NCI-H345 treated with DMSO at 0.1 percent for 48 hours (cell line): ENCODE data around the gene LIMS2.
A peak's percentile ranks its signal among the peaks of the same experiment; 100 is the strongest.

ENCODE experiments used
- DNase-seq: peaks from one replicate; lab custom pipeline; 2025; ENCODE audit not compliant: unreplicated experiment; lab: John Stamatoyannopoulos, UW

Gene LIMS2

GRCh38 chr2:127675331-127676261 lies at the start of gene LIMS2:
Gene LIMS2 (minus strand): TSS chr2:127675530. CDS start chr2:127675024, 506 bp downstream.
- no peak for DNase-seq

GRCh38 chr2:127722807-127723206 lies 47.5 kb upstream of the LIMS2 start:
- DNase-seq, result no peak

- DNase-seq, result no peak
Observed at GRCh38 chr2:127721978-127722355, 46.6 kb upstream of the LIMS2 start.

GRCh38 chr2:127721311-127721977 lies 46.1 kb upstream of the LIMS2 start:
- no peak for DNase-seq

GRCh38 chr2:127719301-127720218 lies 44.2 kb upstream of the LIMS2 start:
- no peak for DNase-seq

- DNase-seq, result no peak
Observed at GRCh38 chr2:127718271-127718670, 42.9 kb upstream of the LIMS2 start.

GRCh38 chr2:127715778-127716449 lies 40.6 kb upstream of the LIMS2 start:
- no peak for DNase-seq

- DNase-seq, result no peak
Observed at GRCh38 chr2:127713562-127713961, 38.2 kb upstream of the LIMS2 start.

- DNase-seq, result no peak
Observed at GRCh38 chr2:127712999-127713398, 37.7 kb upstream of the LIMS2 start.

GRCh38 chr2:127709336-127709735 lies 34.0 kb upstream of the LIMS2 start:
- no peak for DNase-seq

GRCh38 chr2:127707890-127708648 lies 32.7 kb upstream of the LIMS2 start:
- DNase-seq, result no peak

- no peak for DNase-seq
Observed at GRCh38 chr2:127706215-127706990, 31.1 kb upstream of the LIMS2 start.

- DNase-seq, result no peak
Observed at GRCh38 chr2:127705391-127706065, 30.2 kb upstream of the LIMS2 start.

- DNase-seq, result no peak
Observed at GRCh38 chr2:127704641-127705390, 29.5 kb upstream of the LIMS2 start.

- no peak for DNase-seq
Observed at GRCh38 chr2:127703282-127703681, 28.0 kb upstream of the LIMS2 start.

- DNase-seq, result no peak
Observed at GRCh38 chr2:127702395-127703009, 27.2 kb upstream of the LIMS2 start.

- DNase-seq, result peak; percentile 41
Observed at GRCh38 chr2:127701651-127702394, 26.5 kb upstream of the LIMS2 start.
